Esophagus (tissue), 2 donors: ENCODE measurements around the gene RPUSD1. TPM values are rescaled to one million over a fixed set of nuclear protein-coding genes. Genes with fewer than 3 reads are reported as not detected.

ENCODE experiments used
- H3K27ac ChIP-seq, 2 donors: one replicate each; pipeline ENCODE4 v1.5.1; 2013; ENCODE audit warnings: low read depth in 2 of 2, mild to moderate bottlenecking in 2 of 2, inconsistent platforms in 1 of 2, low read length in 1 of 2, moderate library complexity in 1 of 2
- H3K27me3 ChIP-seq, 2 donors: one replicate each; pipeline ENCODE4 v1.6.1; 2013; ENCODE audit warnings: low read length in 2 of 2, control low read depth in 1 of 2, mild to moderate bottlenecking in 1 of 2; ENCODE audit not compliant: insufficient read depth in 2 of 2, control insufficient read depth in 1 of 2
- H3K36me3 ChIP-seq, 2 donors: one replicate each; pipeline ENCODE4 v1.6.1; 2013; ENCODE audit warnings: low read length in 1 of 2; ENCODE audit not compliant: control insufficient read depth in 2 of 2, insufficient read depth in 2 of 2
- H3K4me1 ChIP-seq, 2 donors: one replicate each; pipeline ENCODE4 v1.6.1; 2013; ENCODE audit warnings: low read length in 1 of 2; ENCODE audit not compliant: control insufficient read depth in 2 of 2, insufficient read depth in 2 of 2
- H3K4me3 ChIP-seq, 2 donors: one replicate each; pipeline ENCODE4 v1.5.1; 2013; ENCODE audit warnings: low read length in 2 of 2, mild to moderate bottlenecking in 2 of 2, low read depth in 1 of 2, moderate library complexity in 1 of 2
- H3K9me3 ChIP-seq, 2 donors: one replicate each; pipeline ENCODE4 v1.6.1; 2013; ENCODE audit warnings: mild to moderate bottlenecking in 2 of 2, low read depth in 1 of 2, low read length in 1 of 2, moderate library complexity in 1 of 2; ENCODE audit not compliant: control insufficient read depth in 2 of 2, insufficient read depth in 1 of 2
- WGBS, 2 donors: extraction: QIAGEN DNeasy Blood & Tissue Kit; methylation state at CpG; one replicate each; pipeline ENCODE4 v1.1.7; 2013; 5-methylcytosine and 5-hydroxymethylcytosine counted together
- polyA plus RNA-seq, 2 donors: library from polyadenylated mRNA; stranded (reverse); fragments of 200-250 nt; gene quantifications; one replicate each; pipeline ENCODE4 v1.2.3, GENCODE V29; 2013
- donor health status: healthy with polysubstance abuse.
- donor health status: Bipolar disorder and iron deficiency.

The RPUSD1 gene
- polyA plus RNA-seq, 2 donors = 16.1 to 18.9 TPM

GRCh38 chr16:735982-736453 is 52.2 kb downstream of the RPUSD1 start:
- no peaks in the 10 kb centered on the region for H3K9me3 ChIP-seq
- no peaks in the 10 kb centered on the region for H3K27me3 ChIP-seq
- H3K36me3 ChIP-seq = peaks cover 0 to 60% of the 10 kb centered on the region in 2 donors
- no peak overlapping the region for H3K4me3 ChIP-seq
- 76 to 83% methylated on average over 13 of the region's 13 CpGs for WGBS, 2 donors
- peaks cover 0 to 10% of the 10 kb centered on the region in 2 donors for H3K4me1 ChIP-seq
- no peak overlapping the region for H3K27ac ChIP-seq

GRCh38 chr16:734981-735881 is 53.0 kb downstream of the RPUSD1 start:
- H3K4me1 ChIP-seq = peaks cover 0 to 7% of the 10 kb centered on the region in 2 donors
- peaks cover 0 to 64% of the 10 kb centered on the region in 2 donors for H3K36me3 ChIP-seq
- WGBS, 2 donors = 93% methylated on average over 25 of the region's 25 CpGs
- H3K27ac ChIP-seq = no peak overlapping the region
- no peaks in the 10 kb centered on the region for H3K9me3 ChIP-seq
- H3K27me3 ChIP-seq = no peaks in the 10 kb centered on the region
- no peak overlapping the region for H3K4me3 ChIP-seq

Other genes starting within 250 kb of the RPUSD1 start
- gene PRR35, start 228.0 kb downstream of the RPUSD1 start, polyA plus RNA-seq = under 1 TPM; 0.01 to 0.24 TPM
- gene NHLRC4, start 221.4 kb downstream of the RPUSD1 start, polyA plus RNA-seq = under 1 TPM; 0.11 to 0.16 TPM
- gene PIGQ, start 218.4 kb downstream of the RPUSD1 start, polyA plus RNA-seq = 10 to 100 TPM; 22.8 to 40.1 TPM
- 10 to 100 TPM; 18.1 to 42.4 TPM for gene RAB40C, start 198.3 kb downstream of the RPUSD1 start, polyA plus RNA-seq
- gene WFIKKN1, start 157.4 kb downstream of the RPUSD1 start, polyA plus RNA-seq = 1 to 10 TPM in 1 of 2 donors, under 1 TPM in 1; 0.11 to 1.5 TPM
- 10 to 100 TPM; 73.2 to 94.3 TPM for gene METTL26, start 152.1 kb downstream of the RPUSD1 start, polyA plus RNA-seq
- gene MCRIP2, start 146.6 kb downstream of the RPUSD1 start, polyA plus RNA-seq = 10 to 100 TPM; 23.9 to 31.4 TPM
- gene WDR90, start 139.0 kb downstream of the RPUSD1 start, polyA plus RNA-seq = 10 to 100 TPM; 19.5 to 45.3 TPM
- gene RHOT2, start 120.2 kb downstream of the RPUSD1 start, polyA plus RNA-seq = 100 to 1,000 TPM in 1 of 2 donors, 10 to 100 TPM in 1; 87.1 to 152 TPM
- 1 to 10 TPM in 1 of 2 donors, under 1 TPM in 1; 0.49 to 1.7 TPM for gene RHBDL1, start 112.7 kb downstream of the RPUSD1 start, polyA plus RNA-seq
- 10 to 100 TPM; 58.3 to 95.2 TPM for gene STUB1, start 108.0 kb downstream of the RPUSD1 start, polyA plus RNA-seq
- 10 to 100 TPM; 41.0 to 55.4 TPM for gene JMJD8, start 104.0 kb downstream of the RPUSD1 start, polyA plus RNA-seq
- gene WDR24, start 98.0 kb downstream of the RPUSD1 start, polyA plus RNA-seq = 1 to 10 TPM; 6.0 to 6.3 TPM
- gene FBXL16, start 82.6 kb downstream of the RPUSD1 start, polyA plus RNA-seq = 10 to 100 TPM in 1 of 2 donors, 1 to 10 TPM in 1; 8.0 to 13.0 TPM
- 10 to 100 TPM in 1 of 2 donors, 1 to 10 TPM in 1; 6.5 to 11.5 TPM for gene METRN, start 73.3 kb downstream of the RPUSD1 start, polyA plus RNA-seq
- gene ANTKMT, start 67.2 kb downstream of the RPUSD1 start, polyA plus RNA-seq = 10 to 100 TPM; 17.9 to 22.4 TPM
- under 1 TPM; 0.28 to 0.86 TPM for gene CCDC78, start 61.9 kb downstream of the RPUSD1 start, polyA plus RNA-seq
- 1 to 10 TPM; 1.6 to 3.4 TPM for gene HAGHL, start 61.3 kb downstream of the RPUSD1 start, polyA plus RNA-seq
- 10 to 100 TPM; 21.9 to 41.2 TPM for gene CIAO3, start 47.4 kb downstream of the RPUSD1 start, polyA plus RNA-seq
- gene MSLN, start 27.6 kb downstream of the RPUSD1 start, polyA plus RNA-seq = 1 to 10 TPM in 1 of 2 donors, under 1 TPM in 1; 0.87 to 3.7 TPM
- 10 to 100 TPM; 14.8 to 28.9 TPM for gene CHTF18, start 239 bp upstream of the RPUSD1 start, polyA plus RNA-seq
- gene GNG13, start 12.4 kb upstream of the RPUSD1 start, polyA plus RNA-seq = not detected
- 10 to 100 TPM in 1 of 2 donors, 1 to 10 TPM in 1; 8.2 to 17.2 TPM for gene LMF1, start 182.6 kb upstream of the RPUSD1 start, polyA plus RNA-seq
- gene SOX8, start 193.4 kb upstream of the RPUSD1 start, polyA plus RNA-seq = under 1 TPM; 0.18 to 0.25 TPM